Liver (tissue), 9 donors: ENCODE results near the gene MEG3. TPM values are rescaled to one million over a fixed set of nuclear protein-coding genes. Genes with fewer than 3 reads are reported as not detected.
A peak's percentile ranks its signal among the peaks of the same experiment; 100 is the strongest.

Source experiments
- DNase-seq: peaks from one replicate; pipeline ENCODE4 v3.0.0-alpha.2; 2017; ENCODE audit warnings: low spot score
- H3K27ac ChIP-seq, 2 donors: one replicate each; pipeline ENCODE4 v1.7.0; 2013; ENCODE audit warnings: inconsistent platforms in 2 of 2, low read length in 2 of 2, control low read depth in 1 of 2, low read depth in 1 of 2, mild to moderate bottlenecking in 1 of 2
- H3K27me3 ChIP-seq, 4 donors: one replicate each; pipeline versions ENCODE4 v1.6.1 to v1.7.0; 2013; ENCODE audit warnings: low read length in 3 of 4, inconsistent platforms in 1 of 4, mild to moderate bottlenecking in 1 of 4, moderate library complexity in 1 of 4; ENCODE audit not compliant: control insufficient read depth in 4 of 4, insufficient read depth in 4 of 4
- H3K36me3 ChIP-seq, 4 donors: one replicate each; pipeline versions ENCODE4 v1.6.1 to v1.7.0; 2013; ENCODE audit warnings: low read length in 3 of 4, mild to moderate bottlenecking in 3 of 4, low read depth in 1 of 4, moderate library complexity in 1 of 4; ENCODE audit not compliant: control insufficient read depth in 4 of 4, insufficient read depth in 3 of 4
- H3K4me1 ChIP-seq, 4 donors: one replicate each; pipeline versions ENCODE4 v1.6.1 to v1.7.0; 2013; ENCODE audit warnings: low read length in 3 of 4, mild to moderate bottlenecking in 3 of 4, moderate library complexity in 1 of 4; ENCODE audit not compliant: control insufficient read depth in 4 of 4, insufficient read depth in 4 of 4
- H3K4me3 ChIP-seq, 3 donors: one replicate each; pipeline versions ENCODE4 v1.6.1 to v1.7.0; 2013; ENCODE audit warnings: low read length in 3 of 3, control low read depth in 1 of 3, low read depth in 1 of 3, mild to moderate bottlenecking in 1 of 3
- H3K9ac ChIP-seq, 2 donors: one replicate each; pipeline ENCODE4 v1.7.0; 2013; ENCODE audit warnings: low read length in 2 of 2, mild to moderate bottlenecking in 2 of 2, moderate library complexity in 2 of 2, control low read depth in 1 of 2, low read depth in 1 of 2
- H3K9me3 ChIP-seq, 4 donors: one replicate each; pipeline versions ENCODE4 v1.6.1 to v1.7.0; 2013; ENCODE audit warnings: low read length in 3 of 4; ENCODE audit not compliant: control insufficient read depth in 4 of 4
- EGR1 ChIP-seq, 2 donors: IDR thresholded peaks; 2 replicates each; pipeline ENCODE4 v1.6.1; 2016 to 2018; ENCODE audit warnings: antibody characterized with exemption in 2 of 2, low read depth in 2 of 2
- FOXA1 ChIP-seq: IDR thresholded peaks from 2 replicates; pipeline ENCODE4 v1.6.1; 2016; ENCODE audit warnings: antibody characterized with exemption
- FOXA2 ChIP-seq: IDR thresholded peaks from 2 replicates; pipeline ENCODE4 v1.6.1; 2016; ENCODE audit warnings: antibody characterized with exemption
- HNF4G ChIP-seq: IDR thresholded peaks from 2 replicates; pipeline ENCODE4 v1.6.1; 2016; ENCODE audit warnings: antibody characterized with exemption
- JUND ChIP-seq, 2 donors: IDR thresholded peaks; 2 replicates each; pipeline ENCODE4 v1.6.1; 2016; ENCODE audit warnings: antibody characterized with exemption in 2 of 2
- NR2F2 ChIP-seq: IDR thresholded peaks from 2 replicates; pipeline ENCODE4 v1.6.1; 2016; ENCODE audit warnings: antibody characterized with exemption
- RAD21 ChIP-seq, 2 donors: IDR thresholded peaks; 2 replicates each; pipeline ENCODE4 v1.6.1; 2016; ENCODE audit warnings: antibody characterized with exemption in 2 of 2, mild to moderate bottlenecking in 2 of 2
- RXRA ChIP-seq, 2 donors: IDR thresholded peaks; 2 replicates each; pipeline ENCODE4 v1.6.1; 2017 to 2018; ENCODE audit warnings: antibody characterized with exemption in 2 of 2, mild to moderate bottlenecking in 1 of 2
- SP1 ChIP-seq: IDR thresholded peaks from 2 replicates; pipeline ENCODE4 v1.6.1; 2018; ENCODE audit warnings: antibody characterized with exemption, mild to moderate bottlenecking
- TAF1 ChIP-seq: conservative IDR thresholded peaks from 2 replicates; pipeline ENCODE4 v1.6.1; 2016; ENCODE audit warnings: antibody characterized with exemption, mild to moderate bottlenecking
- YY1 ChIP-seq: IDR thresholded peaks from 2 replicates; pipeline ENCODE4 v1.6.1; 2016; ENCODE audit warnings: antibody characterized with exemption, mild to moderate bottlenecking
- ZBTB33 ChIP-seq: IDR thresholded peaks from 2 replicates; pipeline ENCODE4 v1.6.1; 2016; ENCODE audit warnings: antibody characterized with exemption
- WGBS: extraction: QIAGEN DNeasy Blood & Tissue Kit; methylation state at CpG from one replicate; pipeline ENCODE4 v1.1.7; 2013; 5-methylcytosine and 5-hydroxymethylcytosine counted together
- polyA plus RNA-seq, 2 donors: library from polyadenylated mRNA; stranded (reverse) in 1 of 2; unstranded in 1 of 2; fragments of 200-250 nt in 1 of 2; fragments of >200 nt in 1 of 2; fragmentation: Nextera tagmentation in 1 of 2; extraction: Ambion mirVana in 1 of 2; gene quantifications; one replicate each; pipeline versions ENCODE4 v1.2.1 to v1.2.3, GENCODE V29; 2013 to 2015
- total RNA-seq, 2 donors: library from RNA; depleted of rRNA; stranded (reverse); fragments of >200 nt; gene quantifications; one replicate each; pipeline ENCODE4 v1.2.3, GENCODE V29; 2014
- TF ChIP-seq, protein P1 (sequence below): IDR thresholded peaks from 2 replicates; pipeline ENCODE4 v1.6.1; 2016; ENCODE audit warnings: antibody characterized with exemption, mild to moderate bottlenecking
- TF ChIP-seq, protein P2 (sequence below): IDR thresholded peaks from 2 replicates; pipeline ENCODE4 v1.6.1; 2016; ENCODE audit warnings: antibody characterized with exemption
- TF ChIP-seq, protein P3 (sequence below): fragments of 150-350 bp; IDR thresholded peaks from 2 replicates; pipeline ENCODE4 v1.5.1; 2017; ENCODE audit warnings: improper control_type of control experiment, low read depth, low read length; ENCODE audit not compliant: missing input control
- donor health status: healthy.
- donor health status: healthy.
- donor health status: healthy.
- donor health status: healthy.
- donor health status: healthy.

MEG3 gene
- total and polyA plus RNA-seq, 4 donors, result 12.3 to 485 (median 23.1) TPM

GRCh38 chr14:100780246-100780645 is 45.7 kb upstream of the MEG3 start:
- Histone ChIP-seq H3K27me3 (peaks cover 0 to 2% (median 0%) of the 10 kb centered on the region in 4 donors), H3K9me3 (no peaks in the 10 kb centered on the region), H3K36me3 (no peaks in the 10 kb centered on the region), H3K27ac (no peak overlapping the region), H3K4me1 (no peaks in the 10 kb centered on the region), H3K9ac (no peak overlapping the region), H3K4me3 (no peak overlapping the region)
- 94% methylated on average over 12 of the region's 12 CpGs for WGBS
- peak; percentile 27 for DNase-seq
- TF ChIP-seq HNF4G, result no peak

DNA sequence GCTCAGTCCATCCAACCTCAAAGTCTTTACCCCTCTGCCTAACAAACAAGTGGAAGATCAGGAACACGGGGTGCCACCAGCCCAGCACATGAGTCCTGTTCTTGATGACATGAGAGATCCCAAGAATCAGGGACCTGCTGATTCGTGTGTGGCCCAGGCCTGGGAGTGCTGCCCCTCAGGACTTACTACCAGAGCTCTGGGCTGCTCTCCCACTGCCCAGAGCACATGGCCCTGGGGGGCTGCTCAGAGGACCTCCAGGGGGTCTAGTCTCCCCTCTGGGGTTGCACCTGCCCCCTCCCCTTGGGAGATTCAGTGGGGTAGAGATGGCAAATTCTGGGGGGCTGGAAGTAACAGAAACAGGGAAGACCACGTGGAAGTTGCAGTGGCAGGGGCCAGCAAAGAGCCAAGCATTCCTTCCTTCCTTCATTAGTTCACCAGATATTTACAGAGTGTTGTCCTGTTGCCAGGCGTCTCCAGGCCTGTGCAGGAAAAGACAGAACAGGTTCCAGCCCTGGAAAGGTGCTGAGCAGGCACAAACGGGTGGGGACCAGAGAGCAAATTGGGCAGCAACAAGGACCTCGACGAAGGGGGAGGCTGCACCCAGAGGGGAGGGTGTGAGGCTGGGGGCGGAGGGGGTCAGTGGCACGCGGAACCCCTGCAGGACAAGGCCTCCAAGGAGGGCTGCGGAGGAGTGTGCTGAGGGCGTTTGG is 45.1 kb upstream of the MEG3 start:
- no peak overlapping the region for H3K4me3 ChIP-seq
- no peaks in the 10 kb centered on the region for H3K36me3 ChIP-seq
- H3K27ac ChIP-seq, result no peak overlapping the region
- TF ChIP-seq HNF4G, result no peak
- 81% methylated on average over 12 of the region's 12 CpGs for WGBS
- peak; percentile 31 for DNase-seq
- peaks cover 0 to 2% (median 0%) of the 10 kb centered on the region in 4 donors for H3K27me3 ChIP-seq
- H3K4me1 ChIP-seq, result no peaks in the 10 kb centered on the region
- no peaks in the 10 kb centered on the region for H3K9me3 ChIP-seq
- H3K9ac ChIP-seq, result no peak overlapping the region

DNA sequence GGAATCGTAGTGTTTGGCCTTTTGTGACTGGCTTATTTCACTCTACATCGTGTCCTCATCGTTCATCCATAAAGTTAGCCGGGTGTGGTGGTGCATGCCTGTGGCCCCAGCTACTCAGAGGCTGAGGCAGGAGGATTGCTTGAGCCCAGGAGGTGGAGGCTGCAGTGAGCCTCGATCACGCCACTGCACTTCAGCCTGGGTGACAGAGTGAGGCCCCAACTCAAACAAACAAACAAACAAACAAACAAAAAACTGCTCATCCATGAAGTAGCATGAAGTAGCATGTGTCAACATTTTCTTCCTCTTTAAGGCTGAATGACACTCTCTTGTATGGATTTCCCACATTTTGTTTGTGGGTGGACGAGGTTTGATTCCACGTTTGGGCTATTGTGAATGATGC is 44.0 kb upstream of the MEG3 start:
- H3K4me1 ChIP-seq, result no peaks in the 10 kb centered on the region
- WGBS, result 93% methylated on average over 8 of the region's 8 CpGs
- TF ChIP-seq, protein P1, sequence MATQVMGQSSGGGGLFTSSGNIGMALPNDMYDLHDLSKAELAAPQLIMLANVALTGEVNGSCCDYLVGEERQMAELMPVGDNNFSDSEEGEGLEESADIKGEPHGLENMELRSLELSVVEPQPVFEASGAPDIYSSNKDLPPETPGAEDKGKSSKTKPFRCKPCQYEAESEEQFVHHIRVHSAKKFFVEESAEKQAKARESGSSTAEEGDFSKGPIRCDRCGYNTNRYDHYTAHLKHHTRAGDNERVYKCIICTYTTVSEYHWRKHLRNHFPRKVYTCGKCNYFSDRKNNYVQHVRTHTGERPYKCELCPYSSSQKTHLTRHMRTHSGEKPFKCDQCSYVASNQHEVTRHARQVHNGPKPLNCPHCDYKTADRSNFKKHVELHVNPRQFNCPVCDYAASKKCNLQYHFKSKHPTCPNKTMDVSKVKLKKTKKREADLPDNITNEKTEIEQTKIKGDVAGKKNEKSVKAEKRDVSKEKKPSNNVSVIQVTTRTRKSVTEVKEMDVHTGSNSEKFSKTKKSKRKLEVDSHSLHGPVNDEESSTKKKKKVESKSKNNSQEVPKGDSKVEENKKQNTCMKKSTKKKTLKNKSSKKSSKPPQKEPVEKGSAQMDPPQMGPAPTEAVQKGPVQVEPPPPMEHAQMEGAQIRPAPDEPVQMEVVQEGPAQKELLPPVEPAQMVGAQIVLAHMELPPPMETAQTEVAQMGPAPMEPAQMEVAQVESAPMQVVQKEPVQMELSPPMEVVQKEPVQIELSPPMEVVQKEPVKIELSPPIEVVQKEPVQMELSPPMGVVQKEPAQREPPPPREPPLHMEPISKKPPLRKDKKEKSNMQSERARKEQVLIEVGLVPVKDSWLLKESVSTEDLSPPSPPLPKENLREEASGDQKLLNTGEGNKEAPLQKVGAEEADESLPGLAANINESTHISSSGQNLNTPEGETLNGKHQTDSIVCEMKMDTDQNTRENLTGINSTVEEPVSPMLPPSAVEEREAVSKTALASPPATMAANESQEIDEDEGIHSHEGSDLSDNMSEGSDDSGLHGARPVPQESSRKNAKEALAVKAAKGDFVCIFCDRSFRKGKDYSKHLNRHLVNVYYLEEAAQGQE, result no peak
- TF ChIP-seq RXRA (IDR thresholded peaks at IDR 0.05) (no peak), JUND (IDR thresholded peaks at IDR 0.05) (no peak)
- no peak for DNase-seq
- no peak overlapping the region for H3K27ac ChIP-seq
- no peaks in the 10 kb centered on the region for H3K36me3 ChIP-seq
- H3K4me3 ChIP-seq, result no peak overlapping the region
- H3K27me3 ChIP-seq, result peaks cover 0 to 2% (median 0%) of the 10 kb centered on the region in 4 donors
- H3K9me3 ChIP-seq, result no peaks in the 10 kb centered on the region
- no peak overlapping the region for H3K9ac ChIP-seq

DNA sequence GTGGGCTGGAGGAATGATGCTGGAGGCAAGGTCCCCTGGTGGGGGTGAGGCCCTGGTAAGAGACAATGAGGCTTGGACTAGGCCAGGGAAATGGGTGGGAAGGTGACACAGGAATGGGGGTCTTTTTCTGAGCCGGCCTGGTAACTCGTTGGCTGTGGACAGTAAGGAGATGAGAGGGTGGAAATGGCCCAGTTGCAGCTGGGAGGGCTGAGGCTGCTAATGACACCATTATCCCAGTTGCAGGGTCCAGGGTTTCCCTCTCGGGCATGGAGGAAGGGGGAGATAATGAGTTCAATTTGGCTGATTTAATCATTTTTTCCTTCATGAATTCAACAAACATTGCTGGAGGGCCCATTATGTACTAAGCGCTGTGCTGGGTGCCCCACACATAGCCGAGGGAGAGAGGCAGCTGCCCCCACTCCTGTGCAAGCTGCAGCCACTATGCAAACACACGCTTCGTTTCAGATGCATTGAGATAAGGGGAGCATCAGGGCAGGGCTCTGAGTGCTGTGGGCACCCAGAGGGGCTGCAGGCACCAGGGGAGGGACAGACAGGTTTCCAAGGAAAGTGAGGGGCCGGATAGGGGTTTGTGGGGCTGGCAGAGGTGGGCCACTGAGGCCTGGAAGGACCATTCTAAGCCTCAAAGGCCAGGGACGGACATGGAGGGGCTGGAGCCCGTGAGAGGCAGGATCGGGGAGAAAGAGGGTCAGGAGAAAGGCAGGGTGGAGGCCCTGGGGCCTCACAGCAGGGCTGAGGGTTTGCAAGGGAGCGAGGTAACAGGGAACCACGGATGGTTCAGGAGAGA is 43.2 kb upstream of the MEG3 start:
- Histone ChIP-seq H3K9ac (no peak overlapping the region), H3K9me3 (no peaks in the 10 kb centered on the region), H3K4me1 (no peaks in the 10 kb centered on the region), H3K36me3 (no peaks in the 10 kb centered on the region), H3K27ac (no peak overlapping the region), H3K27me3 (peaks cover 0 to 2% (median 0%) of the 10 kb centered on the region in 4 donors), H3K4me3 (no peak overlapping the region)
- WGBS, result 70% methylated on average over 13 of the region's 13 CpGs
- no peak for DNase-seq
- TF ChIP-seq HNF4G (no peak), ZBTB33 (no peak), SP1 (no peak), RAD21 (IDR thresholded peaks at IDR 0.05) (no peak), NR2F2 (no peak), YY1 (no peak), RXRA (IDR thresholded peaks at IDR 0.05) (no peak), TAF1 (no peak), FOXA1 (no peak), FOXA2 (no peak), JUND (IDR thresholded peaks at IDR 0.05) (no peak), EGR1 (IDR thresholded peaks at IDR 0.05; ENCODE audit: low read depth in 2 of 2) (no peak)
- TF ChIP-seq, protein P2, sequence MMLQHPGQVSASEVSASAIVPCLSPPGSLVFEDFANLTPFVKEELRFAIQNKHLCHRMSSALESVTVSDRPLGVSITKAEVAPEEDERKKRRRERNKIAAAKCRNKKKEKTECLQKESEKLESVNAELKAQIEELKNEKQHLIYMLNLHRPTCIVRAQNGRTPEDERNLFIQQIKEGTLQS, result no peak
- TF ChIP-seq, protein P3, sequence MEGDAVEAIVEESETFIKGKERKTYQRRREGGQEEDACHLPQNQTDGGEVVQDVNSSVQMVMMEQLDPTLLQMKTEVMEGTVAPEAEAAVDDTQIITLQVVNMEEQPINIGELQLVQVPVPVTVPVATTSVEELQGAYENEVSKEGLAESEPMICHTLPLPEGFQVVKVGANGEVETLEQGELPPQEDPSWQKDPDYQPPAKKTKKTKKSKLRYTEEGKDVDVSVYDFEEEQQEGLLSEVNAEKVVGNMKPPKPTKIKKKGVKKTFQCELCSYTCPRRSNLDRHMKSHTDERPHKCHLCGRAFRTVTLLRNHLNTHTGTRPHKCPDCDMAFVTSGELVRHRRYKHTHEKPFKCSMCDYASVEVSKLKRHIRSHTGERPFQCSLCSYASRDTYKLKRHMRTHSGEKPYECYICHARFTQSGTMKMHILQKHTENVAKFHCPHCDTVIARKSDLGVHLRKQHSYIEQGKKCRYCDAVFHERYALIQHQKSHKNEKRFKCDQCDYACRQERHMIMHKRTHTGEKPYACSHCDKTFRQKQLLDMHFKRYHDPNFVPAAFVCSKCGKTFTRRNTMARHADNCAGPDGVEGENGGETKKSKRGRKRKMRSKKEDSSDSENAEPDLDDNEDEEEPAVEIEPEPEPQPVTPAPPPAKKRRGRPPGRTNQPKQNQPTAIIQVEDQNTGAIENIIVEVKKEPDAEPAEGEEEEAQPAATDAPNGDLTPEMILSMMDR, result no peak
